Measurements from ENCODE around the gene CHIC2. TPM values are rescaled to one million over a fixed set of nuclear protein-coding genes. Genes with fewer than 3 reads are reported as not detected.
"Not testable (repeated sequence)": the region's sequence is repeated elsewhere in the genome, so short reads cannot be mapped to it uniquely, and the experiment has no call there.

The CHIC2 gene
- total and polyA plus RNA-seq, 2 donors (not counting 1 experiment from before 2014, with no cell fraction given): 39.4 to 52.0 TPM

- Histone ChIP-seq H3K9me3 (ENCODE audit: control insufficient read depth, insufficient read depth, low read depth, low read length) (no peaks in the 10 kb centered on the region), H3K4me2 (ENCODE audit: extremely low read depth, insufficient read depth, low read length) (no peak overlapping the region), H3K27ac (ENCODE audit: insufficient read depth, low read length) (no peak overlapping the region), H3K4me1 (ENCODE audit: control insufficient read depth, extremely low read depth, insufficient read depth, low read length) (peaks cover 5% of the 10 kb centered on the region), H3K36me3 (ENCODE audit: control insufficient read depth, insufficient read depth, low read length) (no peaks in the 10 kb centered on the region), H4K20me1 (ENCODE audit: control insufficient read depth, extremely low read depth, insufficient read depth, low read length) (peaks cover 4% of the 10 kb centered on the region), H3K4me3 (replicated peaks in 1 of 4; ENCODE audit: control extremely low read depth in 1 of 4, insufficient read depth in 1 of 4, low read depth in 3 of 4, low read length in 4 of 4) (no peak overlapping the region), H3K27me3 (ENCODE audit: control insufficient read depth, insufficient read depth, low read length) (no peaks in the 10 kb centered on the region), H2AFZ (ENCODE audit: low read length) (no peak overlapping the region), H3K9ac (ENCODE audit: insufficient read depth, low read length) (no peak overlapping the region), H3K79me2 (ENCODE audit: control insufficient read depth, insufficient read depth, low read length) (peaks cover 100% of the 10 kb centered on the region)
- no peak for TF ChIP-seq EZH2 (IDR thresholded peaks at IDR 0.05; ENCODE audit: low read length, missing control alignments)
- no peak for TF ChIP-seq CTCF (conservative IDR thresholded peaks at IDR 0.05 in 1 of 2, IDR thresholded peaks at IDR 0.05 in 1 of 2; ENCODE audit: low read depth in 1 of 2, low read length in 2 of 2)
- DNase-seq (ENCODE audit: low read depth in 2 of 2): no peak
These were observed 8.9 kb downstream of the CHIC2 start for GRCh38 chr4:54055494-54055893.

GRCh38 chr4:54054501-54054900, 9.9 kb downstream of the CHIC2 start:
- DNase-seq (ENCODE audit: low read depth in 2 of 2): no peak

GRCh38 chr4:54053322-54053721, 11.1 kb downstream of the CHIC2 start:
- H4K20me1 ChIP-seq (ENCODE audit: control insufficient read depth, extremely low read depth, insufficient read depth, low read length); H3K36me3 ChIP-seq (ENCODE audit: control insufficient read depth, insufficient read depth, low read length); H3K27me3 ChIP-seq (ENCODE audit: control insufficient read depth, insufficient read depth, low read length); H3K4me1 ChIP-seq (ENCODE audit: control insufficient read depth, extremely low read depth, insufficient read depth, low read length); DNase-seq (ENCODE audit: low read depth in 2 of 2); H3K27ac ChIP-seq (ENCODE audit: insufficient read depth, low read length); H3K4me3 ChIP-seq (replicated peaks in 1 of 4; ENCODE audit: control extremely low read depth in 1 of 4, insufficient read depth in 1 of 4, low read depth in 3 of 4, low read length in 4 of 4); H3K4me2 ChIP-seq (ENCODE audit: extremely low read depth, insufficient read depth, low read length); H3K9me3 ChIP-seq (ENCODE audit: control insufficient read depth, insufficient read depth, low read depth, low read length); H2AFZ ChIP-seq (ENCODE audit: low read length); H3K9ac ChIP-seq (ENCODE audit: insufficient read depth, low read length): not testable (repeated sequence)
- peaks cover 95% of the 10 kb centered on the region for H3K79me2 ChIP-seq (ENCODE audit: control insufficient read depth, insufficient read depth, low read length)

More at GRCh38 chr4:54054501-54054900, 9.9 kb downstream of the CHIC2 start:
- no peak overlapping the region for H2AFZ ChIP-seq (ENCODE audit: low read length)
- TF ChIP-seq EZH2 (IDR thresholded peaks at IDR 0.05; ENCODE audit: low read length, missing control alignments) (no peak), CTCF (conservative IDR thresholded peaks at IDR 0.05 in 1 of 2, IDR thresholded peaks at IDR 0.05 in 1 of 2; ENCODE audit: low read depth in 1 of 2, low read length in 2 of 2) (no peak)
- no peaks in the 10 kb centered on the region for H3K9me3 ChIP-seq (ENCODE audit: control insufficient read depth, insufficient read depth, low read depth, low read length)
- H3K4me3 ChIP-seq (replicated peaks in 1 of 4; ENCODE audit: control extremely low read depth in 1 of 4, insufficient read depth in 1 of 4, low read depth in 3 of 4, low read length in 4 of 4): no peak overlapping the region
- H3K9ac ChIP-seq (ENCODE audit: insufficient read depth, low read length): no peak overlapping the region
- no peak overlapping the region for H3K27ac ChIP-seq (ENCODE audit: insufficient read depth, low read length)
- H3K36me3 ChIP-seq (ENCODE audit: control insufficient read depth, insufficient read depth, low read length): no peaks in the 10 kb centered on the region
- no peaks in the 10 kb centered on the region for H3K27me3 ChIP-seq (ENCODE audit: control insufficient read depth, insufficient read depth, low read length)
- H3K79me2 ChIP-seq (ENCODE audit: control insufficient read depth, insufficient read depth, low read length): peaks cover 99% of the 10 kb centered on the region
- no peak overlapping the region for H3K4me2 ChIP-seq (ENCODE audit: extremely low read depth, insufficient read depth, low read length)
- no peaks in the 10 kb centered on the region for H4K20me1 ChIP-seq (ENCODE audit: control insufficient read depth, extremely low read depth, insufficient read depth, low read length)
- peaks cover 6% of the 10 kb centered on the region for H3K4me1 ChIP-seq (ENCODE audit: control insufficient read depth, extremely low read depth, insufficient read depth, low read length)

Measured in fibroblast of lung (primary cell).